DND-41 (cell line): ENCODE measurements around the gene MYPN.

Experiments used
- CTCF ChIP-seq: IDR thresholded peaks from 2 replicates; pipeline ENCODE4 v1.5.1; 2012; ENCODE audit warnings: borderline replicate concordance, low read length, moderate library complexity, mild to moderate bottlenecking; ENCODE audit not compliant: poor library complexity, severe bottlenecking; ENCODE audit errors: extremely low read depth
- EZH2 ChIP-seq: IDR thresholded peaks from 3 replicates; pipeline ENCODE4 v1.6.1; 2012; ENCODE audit warnings: borderline replicate concordance, low read depth, mild to moderate bottlenecking, moderate library complexity, low read length, inconsistent platforms; ENCODE audit not compliant: severe bottlenecking

GRCh38 chr10:68188835-68189234 is 79.5 kb downstream of the MYPN start:
- TF ChIP-seq CTCF (no peak), EZH2 (no peak)
